Measurements from ENCODE around the gene ALK. TPM values are rescaled to one million over a fixed set of nuclear protein-coding genes. Genes with fewer than 3 reads are reported as not detected.

ALK gene
- polyA plus RNA-seq, 1 of the 3 experiments (the other 2 are of a cell fraction) = 0.30 TPM

GRCh38 chr2:29614295-29614830 is 307.0 kb downstream of the ALK start:
- no peak for DNase-seq
- H3F3A ChIP-seq (replicated peaks; ENCODE audit: insufficient read depth) = no peaks in the 10 kb centered on the region
- no peaks in the 10 kb centered on the region for H3K36me3 ChIP-seq (replicated peaks in 1 of 2; ENCODE audit: control insufficient read depth in 1 of 2, insufficient read depth in 2 of 2, low read length in 1 of 2)
- H3K9me3 ChIP-seq = no peaks in the 10 kb centered on the region
- 59% methylated on average over 6 of the region's 6 CpGs for WGBS (ENCODE audit: low lambda C conversion rate)
- H3K27me3 ChIP-seq (ENCODE audit: insufficient read depth) = no peaks in the 10 kb centered on the region
- TF ChIP-seq GATA2 (CRISPR knock-in tag; IDR thresholded peaks at IDR 0.05) (peak; percentile 45), FOXM1 (IDR thresholded peaks at IDR 0.05; ENCODE audit: low read depth) (no peak)
- H4K20me1 ChIP-seq (ENCODE audit: insufficient read depth) = no peaks in the 10 kb centered on the region
- H3K9me2 ChIP-seq = no peaks in the 10 kb centered on the region
- no peak overlapping the region for H3K4me2 ChIP-seq
- POLR2A ChIA-PET = interaction anchor here (0.6 to 2.7 kb wide), 17 partner anchors 10 to 412 kb away, joined by 3 to 49 read pairs (median 4); partner anchors contain the start of gene ALK
- H3K9ac ChIP-seq = no peak overlapping the region
- H3K4me3 ChIP-seq (ENCODE audit: low read depth in 2 of 2, low read length in 1 of 2) = no peak overlapping the region
- H3K4me1 ChIP-seq (ENCODE audit: control insufficient read depth in 1 of 2, insufficient read depth in 2 of 2, low read depth in 1 of 2, low read length in 1 of 2) = peaks cover 0 to 82% of the 10 kb centered on the region in 2 experiments; a peak in 2 of 4 replicates
- no peaks in the 10 kb centered on the region for H3K79me2 ChIP-seq (ENCODE audit: insufficient read depth)
- CTCF ChIA-PET = interaction anchor here (1.1 to 2.5 kb wide), 13 partner anchors 10 to 305 kb away, joined by 3 to 15 read pairs (median 5); no protein-coding TSS in a partner anchor
- H2AFZ ChIP-seq (ENCODE audit: low read depth) = no peak overlapping the region
- H3K27ac ChIP-seq (ENCODE audit: low read depth in 2 of 2, low read length in 1 of 2) = peak overlapping the region in 1 of 2 experiments; percentile 99; a peak in 2 of 4 replicates

GRCh38 chr2:29613792-29614266 is 307.6 kb downstream of the ALK start:
- Histone ChIP-seq H3K79me2 (ENCODE audit: insufficient read depth) (no peaks in the 10 kb centered on the region), H3K4me2 (no peak overlapping the region), H3K9me3 (no peaks in the 10 kb centered on the region), H3K4me1 (ENCODE audit: control insufficient read depth in 1 of 2, insufficient read depth in 2 of 2, low read depth in 1 of 2, low read length in 1 of 2) (peaks cover 0 to 84% of the 10 kb centered on the region in 2 experiments; a peak in 2 of 4 replicates), H3K9me2 (no peaks in the 10 kb centered on the region), H3F3A (replicated peaks; ENCODE audit: insufficient read depth) (no peaks in the 10 kb centered on the region), H4K20me1 (ENCODE audit: insufficient read depth) (no peaks in the 10 kb centered on the region), H3K4me3 (ENCODE audit: low read depth in 2 of 2, low read length in 1 of 2) (no peak overlapping the region), H2AFZ (ENCODE audit: low read depth) (no peak overlapping the region), H3K27me3 (ENCODE audit: insufficient read depth) (no peaks in the 10 kb centered on the region), H3K9ac (no peak overlapping the region), H3K27ac (ENCODE audit: low read depth in 2 of 2, low read length in 1 of 2) (peak overlapping the region in 1 of 2 experiments; percentile 99; a peak in 2 of 4 replicates), H3K36me3 (replicated peaks in 1 of 2; ENCODE audit: control insufficient read depth in 1 of 2, insufficient read depth in 2 of 2, low read length in 1 of 2) (no peaks in the 10 kb centered on the region)
- ChIA-PET CTCF (interaction anchor here (0.7 to 2.5 kb wide), 17 partner anchors 10 to 305 kb away, joined by 3 to 15 read pairs (median 4); no protein-coding TSS in a partner anchor), POLR2A (interaction anchor here (0.6 to 2.7 kb wide), 20 partner anchors 10 to 412 kb away, joined by 3 to 49 read pairs (median 4); partner anchors contain the start of gene ALK)
- 29% methylated on average over 8 of the region's 8 CpGs for WGBS (ENCODE audit: low lambda C conversion rate)
- peak; percentile 84 for DNase-seq
- TF ChIP-seq USF1 (IDR thresholded peaks at IDR 0.05; ENCODE audit: borderline replicate concordance, low read depth) (no peak), REST (IDR thresholded peaks at IDR 0.05; ENCODE audit: low read depth, low read length) (no peak), YY1 (IDR thresholded peaks at IDR 0.05; ENCODE audit: low read depth) (no peak), CHD2 (IDR thresholded peaks at IDR 0.05; ENCODE audit: low read length, partially characterized antibody) (peak; percentile 93), IRF3 (IDR thresholded peaks at IDR 0.05; ENCODE audit: low read depth, low read length) (no peak), EZH2phosphoT487 (IDR thresholded peaks at IDR 0.05; ENCODE audit: borderline replicate concordance, low read depth) (no peak), RXRA (IDR thresholded peaks at IDR 0.05; ENCODE audit: borderline replicate concordance, low read depth) (no peak), GABPA (IDR thresholded peaks at IDR 0.05; ENCODE audit: low read depth) (no peak), ZBTB33 (IDR thresholded peaks at IDR 0.05; ENCODE audit: borderline replicate concordance, low read depth) (no peak), NRF1 (IDR thresholded peaks at IDR 0.05; ENCODE audit: low read depth, low read length) (no peak), FOXM1 (IDR thresholded peaks at IDR 0.05; ENCODE audit: low read depth) (no peak), MXI1 (IDR thresholded peaks at IDR 0.05; ENCODE audit: low read depth, low read length) (peak; percentile 85; the same call in 1 of the 2 replicates), FOSL2 (IDR thresholded peaks at IDR 0.05; ENCODE audit: borderline replicate concordance, low read depth) (no peak), MEF2A (IDR thresholded peaks at IDR 0.05; ENCODE audit: borderline replicate concordance, low read depth) (no peak), ELF1 (IDR thresholded peaks at IDR 0.05) (no peak)
